HG03175 (cell line): Measurements from ENCODE around the gene CTIF.

Experiments
- ATAC-seq: cut with Tn5 transposase; IDR thresholded peaks from one replicate; pipeline ENCODE4 v1.9.1; 2021; ENCODE audit warnings: mild to moderate bottlenecking, moderate library complexity; ENCODE audit not compliant: unreplicated experiment

Gene CTIF

GRCh38 chr18:48662011-48662661 lies 123.3 kb downstream of the CTIF start:
- ATAC-seq, result no peak

DNA sequence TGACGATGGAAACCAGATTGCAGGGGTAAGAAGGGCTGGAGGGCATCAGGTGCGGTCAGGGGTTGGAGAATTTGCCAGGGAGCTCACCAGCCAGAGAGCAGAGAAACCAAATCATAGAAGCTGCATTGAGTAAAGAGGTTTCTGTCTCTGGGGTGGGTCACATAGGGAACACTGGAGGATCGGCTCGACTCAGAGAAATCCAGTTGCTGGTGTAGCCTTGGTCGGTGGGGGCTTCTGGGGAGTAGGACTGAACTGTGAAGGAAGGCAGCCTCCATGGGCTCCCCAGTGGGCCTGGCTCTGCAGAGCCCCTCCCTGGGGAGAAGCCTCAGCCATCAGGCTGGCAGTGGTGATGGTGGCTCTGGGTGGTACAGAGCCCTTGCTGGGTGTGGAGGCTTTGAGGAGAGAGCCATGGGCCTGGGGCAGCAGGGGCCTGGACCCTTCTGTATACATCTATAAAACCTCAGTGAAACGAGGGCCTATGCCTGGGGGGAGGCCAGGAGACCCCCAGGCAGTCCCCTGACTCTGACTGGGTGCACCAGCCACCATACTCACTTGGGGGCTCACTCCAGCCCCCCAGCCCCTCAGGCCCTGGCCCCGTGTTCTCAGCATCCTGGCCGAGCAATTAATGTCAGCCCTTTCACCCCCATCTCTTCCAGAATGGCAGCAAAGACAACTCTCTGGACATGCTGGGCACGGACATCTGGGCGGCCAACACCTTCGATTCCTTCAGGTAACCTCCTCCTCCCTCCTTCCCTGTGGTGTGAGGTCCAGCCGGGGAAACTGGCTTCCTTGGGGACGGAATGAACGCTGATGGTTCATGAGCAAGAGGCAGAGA lies 124.5 kb downstream of the CTIF start:
- no peak for ATAC-seq

- no peak for ATAC-seq
Observed at GRCh38 chr18:48663931-48664847, 125.4 kb downstream of the CTIF start.

GRCh38 chr18:48665654-48666053 lies 126.8 kb downstream of the CTIF start:
- no peak for ATAC-seq

GRCh38 chr18:48666613-48667012 lies 127.8 kb downstream of the CTIF start:
- no peak for ATAC-seq

DNA sequence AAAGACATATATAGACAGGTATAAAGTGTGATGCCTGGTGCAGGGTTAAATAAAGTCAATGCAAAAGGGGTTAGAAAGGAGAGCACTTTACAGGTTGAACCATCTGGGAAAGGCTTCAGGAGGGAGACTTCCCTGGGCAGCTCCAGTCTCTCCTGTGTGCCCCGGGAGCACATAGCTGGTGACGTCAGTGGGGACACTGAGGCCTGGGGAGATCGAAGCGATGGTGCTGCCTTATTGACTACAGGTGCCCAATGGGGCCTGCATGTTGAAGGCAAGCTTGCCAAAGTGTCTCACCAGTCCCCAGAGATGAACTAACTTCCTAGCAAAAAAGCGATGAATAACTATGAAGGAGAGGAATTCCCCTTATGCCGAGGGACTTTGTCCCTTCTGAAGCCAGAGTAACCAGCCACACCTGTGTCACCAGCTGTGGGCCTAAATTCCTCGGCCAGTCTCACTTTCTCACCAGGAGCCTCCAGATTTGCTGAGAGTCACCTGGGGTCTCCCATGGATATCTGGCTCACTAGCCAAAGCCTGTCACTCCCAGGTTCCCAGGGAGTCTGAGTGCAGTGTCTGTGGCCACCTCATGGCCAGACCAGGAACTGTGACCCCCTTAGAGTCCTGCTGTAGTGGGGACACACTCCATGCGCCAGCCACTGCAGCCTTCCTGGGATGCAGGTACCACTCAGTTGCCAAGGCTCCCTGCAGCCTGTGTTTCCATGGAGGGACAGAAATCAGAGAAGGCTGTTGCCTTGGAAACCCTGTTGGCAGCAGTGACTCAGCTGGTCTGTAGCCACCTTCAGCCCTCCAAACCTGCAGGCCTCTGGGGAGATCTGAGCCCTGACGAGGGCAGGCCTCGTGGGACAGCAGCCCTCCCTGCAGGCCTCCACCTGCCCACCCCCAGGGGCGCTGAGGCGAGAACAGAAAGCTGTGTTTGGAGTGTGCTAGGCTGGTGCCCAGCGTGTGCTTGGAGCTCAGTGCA lies 128.7 kb downstream of the CTIF start:
- ATAC-seq, result peak; percentile 52

GRCh38 chr18:48668466-48669179 lies 129.8 kb downstream of the CTIF start:
- no peak for ATAC-seq

DNA sequence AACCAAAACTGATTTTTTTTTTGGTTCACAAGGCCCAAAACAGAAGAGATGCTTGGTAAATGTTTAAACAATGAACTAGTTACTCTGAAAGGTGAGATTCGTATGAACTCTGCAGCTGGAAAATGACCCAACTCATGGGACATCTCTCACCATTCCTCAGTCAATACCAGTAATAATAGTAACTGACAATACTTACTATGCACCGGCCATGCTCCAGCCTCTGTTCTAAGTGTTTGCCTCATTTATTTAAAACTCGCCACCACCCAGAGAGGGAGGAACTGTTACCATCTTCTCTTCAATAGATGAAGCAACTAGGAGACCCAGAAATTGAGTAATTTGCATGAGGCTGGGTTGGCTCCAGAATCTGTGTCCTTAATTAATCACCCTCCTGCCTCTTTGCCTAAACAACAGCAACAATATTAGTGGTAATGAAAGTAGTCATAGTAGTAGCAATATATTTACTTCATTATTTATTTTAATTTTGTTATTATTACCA lies 130.4 kb downstream of the CTIF start:
- no peak for ATAC-seq

- no peak for ATAC-seq
Observed at GRCh38 chr18:48669991-48670750, 131.3 kb downstream of the CTIF start.

DNA sequence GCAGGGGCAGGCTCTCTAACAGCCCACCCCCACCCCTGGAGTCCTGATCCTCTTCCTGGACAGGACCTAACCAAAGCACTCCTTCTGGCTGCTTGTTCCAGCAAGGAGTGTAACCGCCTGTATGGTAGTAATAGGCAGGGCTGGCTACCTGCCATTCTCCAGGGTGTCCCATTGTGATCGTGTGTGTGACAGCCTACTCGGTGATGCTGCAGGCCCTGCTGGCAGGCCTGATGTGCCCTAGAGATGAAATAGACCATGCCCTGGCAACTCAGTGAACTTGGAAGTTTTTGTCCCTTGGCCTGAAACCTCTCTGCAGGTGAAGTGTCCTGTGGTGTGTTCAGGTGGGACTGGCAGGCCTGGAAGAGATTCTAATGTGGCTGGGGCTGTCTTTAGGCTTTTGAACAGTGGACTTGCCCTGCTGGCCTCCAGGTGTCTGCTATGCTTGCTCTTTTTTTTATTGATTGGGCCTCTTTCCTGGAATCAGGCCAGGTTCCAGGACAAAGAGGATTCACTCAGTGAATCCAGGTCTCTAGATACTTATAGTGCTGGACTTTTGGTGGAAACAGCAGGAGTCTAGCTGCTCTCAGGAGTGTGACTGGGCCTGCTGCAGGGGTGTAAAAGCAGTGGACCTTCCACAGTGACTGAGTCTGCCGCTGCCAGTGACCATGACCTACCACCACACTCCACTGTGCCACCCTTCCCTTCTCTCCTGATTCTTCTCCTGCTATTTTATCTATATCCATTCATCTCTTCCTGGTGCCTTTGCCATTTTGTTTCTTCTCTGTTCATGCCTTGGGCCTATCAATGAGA lies 132.1 kb downstream of the CTIF start:
- ATAC-seq, result no peak

- ATAC-seq, result no peak
Observed at GRCh38 chr18:48671561-48671945, 132.7 kb downstream of the CTIF start.

DNA sequence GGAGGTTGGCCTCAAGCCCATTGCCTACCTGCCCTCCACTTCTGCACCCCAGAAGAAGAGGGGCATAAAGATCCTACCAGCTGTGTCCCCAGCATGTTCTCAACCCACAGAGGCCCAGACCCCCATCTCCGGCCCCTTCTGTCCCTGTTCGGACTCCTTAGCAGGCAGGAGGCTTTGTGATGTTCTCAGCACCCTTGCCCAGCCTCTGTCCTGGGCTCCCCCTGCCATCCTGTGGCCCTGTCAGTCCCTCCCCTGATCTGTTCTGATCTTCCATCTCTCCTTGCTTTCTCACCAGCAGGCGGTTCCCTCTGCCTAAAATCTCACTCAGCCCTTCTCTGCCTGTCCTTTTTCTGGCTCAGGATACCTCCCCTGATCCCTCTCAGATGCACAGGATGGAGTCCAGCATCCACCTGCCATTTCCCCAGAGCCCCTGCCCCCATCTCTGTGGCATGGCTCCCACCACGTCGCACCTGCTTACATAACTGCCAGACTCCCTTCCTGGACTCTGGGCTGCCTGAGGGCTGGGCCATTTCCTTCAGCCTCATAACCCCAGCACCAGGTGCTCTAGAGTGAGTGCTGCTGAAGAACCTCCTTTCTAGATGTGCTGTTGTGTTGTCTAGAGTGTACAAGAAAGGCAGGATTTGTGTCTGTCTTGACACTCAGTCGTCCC lies 134.0 kb downstream of the CTIF start:
- ATAC-seq, result no peak

DNA sequence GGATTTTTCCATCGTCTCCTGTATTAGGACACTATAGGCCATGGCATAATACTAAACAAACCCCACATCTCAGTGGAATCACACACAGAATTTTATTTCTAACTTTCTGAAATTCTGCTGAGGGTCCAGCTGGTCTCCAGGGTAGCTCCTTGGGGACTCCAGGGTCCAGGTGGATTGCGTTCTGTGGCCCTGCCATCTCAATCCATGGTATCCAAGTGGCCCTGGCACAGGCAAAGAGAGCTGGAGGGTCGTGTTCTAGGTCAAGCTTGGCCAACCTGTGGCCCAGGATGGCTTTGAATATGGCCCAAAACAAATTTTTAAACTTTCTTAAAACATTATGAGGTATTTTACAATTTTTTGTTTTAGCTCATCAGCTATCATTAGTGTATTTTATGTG lies 134.6 kb downstream of the CTIF start:
- no peak for ATAC-seq

GRCh38 chr18:48673853-48674721 lies 135.3 kb downstream of the CTIF start:
- ATAC-seq, result no peak

- ATAC-seq, result peak; percentile 4
Observed at GRCh38 chr18:48674758-48675351, 136.0 kb downstream of the CTIF start.

DNA sequence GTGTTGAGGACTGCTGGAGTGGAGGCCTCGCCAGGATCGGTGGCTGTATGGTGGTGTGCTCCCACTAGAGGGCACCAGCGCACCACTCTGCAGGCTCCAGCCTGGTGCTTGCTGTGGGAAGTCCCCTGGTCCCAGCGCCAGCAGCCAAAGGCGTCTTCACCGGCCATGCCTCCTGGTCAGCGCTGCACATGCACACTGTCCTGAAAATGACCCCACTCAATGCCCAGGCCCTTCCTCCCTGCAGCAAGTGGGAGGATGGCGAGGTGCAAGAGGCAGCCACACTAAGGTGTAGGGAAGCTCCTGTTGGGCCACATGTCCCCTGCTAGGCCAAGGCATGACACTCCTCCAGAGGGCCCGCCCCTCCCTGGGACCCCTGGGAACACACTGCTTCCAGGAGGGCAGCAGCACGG lies 136.5 kb downstream of the CTIF start:
- ATAC-seq, result peak; percentile 83
